GM19395 (cell line): Measurements from ENCODE around the gene RIN3.

ENCODE experiments used
- ATAC-seq: cut with Tn5 transposase; IDR thresholded peaks from one replicate; pipeline ENCODE4 v1.9.1; 2021; ENCODE audit warnings: mild to moderate bottlenecking, moderate library complexity; ENCODE audit not compliant: unreplicated experiment

The RIN3 gene

DNA sequence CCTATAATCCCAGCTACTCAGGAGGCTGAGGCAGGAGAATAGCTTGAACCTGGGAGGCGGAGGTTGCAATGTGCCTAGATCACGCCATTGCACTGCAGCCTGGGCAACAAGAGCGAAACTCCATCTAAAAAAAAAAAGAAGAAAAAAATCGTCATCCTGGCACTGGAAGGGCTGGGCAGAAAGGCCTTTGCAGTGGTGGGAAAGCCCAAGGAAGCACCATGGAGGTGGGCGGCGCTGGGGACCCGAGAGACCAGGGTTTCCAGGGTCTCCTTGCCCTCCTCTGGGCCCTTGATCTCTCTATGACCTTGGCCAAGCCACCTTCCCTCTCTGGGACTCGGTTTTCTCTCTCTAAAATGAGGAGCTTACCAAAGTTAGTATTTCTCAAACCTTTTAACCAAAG lies 169.5 kb downstream of the RIN3 start:
- ATAC-seq: no peak

DNA sequence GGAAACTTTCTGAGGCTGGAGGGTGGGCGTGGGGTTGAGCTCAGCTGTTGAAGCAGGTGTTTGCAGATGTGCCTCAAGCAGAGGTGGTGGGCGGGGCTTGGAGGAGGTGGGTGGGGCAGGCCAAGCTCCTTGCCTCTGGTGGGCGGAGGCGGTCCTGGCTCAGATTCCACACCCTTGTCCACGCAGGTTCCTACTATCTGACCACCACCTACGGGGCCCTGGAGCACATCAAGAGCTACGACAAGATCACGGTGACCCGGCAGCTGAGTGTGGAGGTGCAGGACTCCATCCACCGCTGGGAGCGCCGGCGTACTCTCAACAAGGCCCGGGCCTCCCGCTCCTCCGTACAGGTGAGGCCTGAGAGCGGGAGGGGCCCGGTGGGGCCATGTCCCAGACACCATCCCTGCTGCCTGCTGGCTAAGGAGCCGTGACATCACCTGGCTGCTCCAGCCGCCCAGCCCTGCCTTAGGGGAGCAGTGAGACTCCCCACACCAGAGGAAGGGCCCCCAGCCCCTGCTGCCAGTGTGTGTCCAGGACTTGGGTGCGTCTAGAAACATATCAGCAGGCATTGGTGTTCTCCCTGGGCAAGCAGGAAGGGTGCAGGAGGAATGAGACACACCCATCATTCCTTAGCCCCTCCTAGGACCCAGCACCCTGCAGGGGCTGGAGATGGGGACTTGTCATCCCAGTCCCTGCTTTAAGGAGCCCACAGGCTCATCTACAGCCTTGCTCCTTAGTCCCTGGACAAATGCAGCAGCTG lies 171.4 kb downstream of the RIN3 start:
- ATAC-seq: no peak

- no peak for ATAC-seq
Observed at GRCh38 chr14:92685784-92686355, 172.3 kb downstream of the RIN3 start.

GRCh38 chr14:92686411-92686899 lies 172.9 kb downstream of the RIN3 start:
- no peak for ATAC-seq

- no peak for ATAC-seq
Observed at GRCh38 chr14:92686900-92687427, 173.4 kb downstream of the RIN3 start.

- no peak for ATAC-seq
Observed at GRCh38 chr14:92687681-92688433, 174.3 kb downstream of the RIN3 start.

- no peak for ATAC-seq
Observed at GRCh38 chr14:92688434-92689375, 175.1 kb downstream of the RIN3 start.

DNA sequence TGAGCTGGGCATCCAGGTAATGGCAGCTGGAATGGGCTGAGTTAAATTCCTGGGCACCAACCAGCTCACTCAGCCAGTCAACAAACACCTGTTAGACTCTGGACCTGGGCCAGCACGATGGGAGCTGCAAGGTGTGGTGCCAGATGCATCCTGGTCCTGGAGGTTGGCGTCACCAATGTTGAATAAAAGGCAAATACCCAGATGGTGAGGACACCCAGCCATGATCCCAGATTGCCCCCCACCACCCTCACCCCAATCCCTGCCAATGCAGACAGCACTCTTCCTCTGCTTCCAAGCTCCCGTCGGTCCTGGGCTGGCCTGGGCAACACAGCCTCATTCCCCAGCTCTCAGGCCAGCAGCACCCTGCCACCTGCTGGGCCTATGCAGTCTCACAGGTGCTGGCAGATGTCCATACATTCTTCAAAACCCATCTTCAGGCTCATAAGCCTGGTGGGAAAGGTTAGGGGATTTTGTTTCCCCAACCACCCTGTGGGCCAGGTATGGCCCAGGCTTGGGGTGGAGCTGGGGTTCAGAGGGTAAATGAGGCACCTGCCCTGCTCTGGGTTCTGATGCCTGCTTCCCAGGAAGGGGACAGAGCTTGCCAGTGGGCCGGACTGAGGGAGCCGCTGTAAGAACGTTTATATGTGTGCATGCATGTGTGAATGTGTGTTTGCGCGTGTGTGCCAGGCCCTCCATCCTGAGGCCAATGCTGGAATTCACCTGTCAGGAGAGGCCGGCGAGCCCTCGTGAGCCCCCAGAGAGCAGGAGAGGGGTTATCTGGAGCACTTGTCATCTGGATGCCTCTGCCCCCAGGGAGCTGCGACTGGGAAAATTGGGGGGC lies 176.8 kb downstream of the RIN3 start:
- ATAC-seq: no peak

- ATAC-seq: no peak
Observed at GRCh38 chr14:92692822-92693226, 179.2 kb downstream of the RIN3 start.

GRCh38 chr14:92693998-92694795 lies 180.6 kb downstream of the RIN3 start:
- ATAC-seq: no peak

GRCh38 chr14:92694807-92695206 lies 181.2 kb downstream of the RIN3 start:
- ATAC-seq: no peak

DNA sequence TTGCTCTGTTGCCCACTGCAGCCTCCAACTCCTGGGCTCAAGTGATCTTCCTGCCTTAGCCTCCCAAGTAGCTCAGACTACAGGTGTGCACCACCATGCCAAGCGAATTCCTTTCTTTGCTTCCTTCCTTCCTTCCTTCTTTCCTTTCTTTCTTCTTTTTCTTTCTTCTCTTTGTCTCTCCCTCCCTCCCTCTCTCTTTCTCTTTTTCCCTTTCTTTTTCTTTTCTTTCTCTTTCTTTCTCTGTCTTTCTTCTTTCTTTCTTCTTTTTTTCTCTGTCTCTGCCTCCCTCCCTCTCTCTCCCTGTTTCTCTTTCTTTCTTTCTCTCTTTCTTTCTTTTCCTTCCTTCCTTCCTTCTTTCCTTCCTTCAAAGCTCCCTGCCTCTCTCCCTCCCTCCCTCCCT lies 182.0 kb downstream of the RIN3 start:
- no peak for ATAC-seq

GRCh38 chr14:92696366-92696765 lies 182.8 kb downstream of the RIN3 start:
- no peak for ATAC-seq

- no peak for ATAC-seq
Observed at GRCh38 chr14:92698393-92698792, 184.8 kb downstream of the RIN3 start.

DNA sequence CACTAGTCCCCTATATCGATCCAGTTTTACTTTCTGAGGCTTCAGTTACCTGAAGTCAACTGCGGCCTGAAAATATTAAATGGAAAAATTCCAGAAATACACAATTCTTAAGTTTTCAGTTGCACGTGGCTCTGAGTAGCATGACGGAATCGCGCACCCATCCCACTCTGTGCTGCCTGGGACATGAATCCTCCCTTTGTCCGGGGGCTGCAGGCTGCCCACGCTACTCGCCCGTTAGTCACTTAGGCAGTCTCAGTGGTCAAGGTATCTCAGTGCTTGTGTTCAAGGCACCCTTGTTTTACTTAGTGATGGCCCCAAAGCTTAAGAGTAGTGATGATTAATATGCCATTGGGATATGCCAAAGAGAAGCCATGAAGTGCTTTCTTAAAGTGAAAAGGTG lies 188.2 kb downstream of the RIN3 start:
- ATAC-seq: no peak

DNA sequence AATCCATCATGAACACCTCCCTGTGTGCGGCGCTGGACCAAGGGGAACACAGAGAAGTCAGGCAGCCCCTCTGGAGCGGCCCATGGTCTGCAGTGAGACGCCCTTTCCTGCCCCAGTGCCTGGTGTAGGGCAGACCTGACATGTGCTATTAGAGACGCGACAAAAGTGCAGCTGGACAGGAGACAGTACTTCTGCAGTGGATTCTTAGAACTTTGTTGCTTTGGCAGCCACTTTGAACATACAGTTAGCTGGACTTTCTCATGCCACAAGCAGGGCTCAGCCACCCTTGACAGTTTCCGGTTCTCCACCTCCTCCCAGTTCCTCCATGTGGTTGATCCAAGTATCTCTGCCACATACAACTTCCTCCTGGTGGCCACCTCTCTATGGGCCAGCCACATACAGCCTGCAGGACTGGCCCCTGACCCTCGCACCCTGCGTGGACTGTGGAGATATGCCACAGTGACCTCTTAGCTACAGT lies 188.9 kb downstream of the RIN3 start:
- ATAC-seq: no peak

- no peak for ATAC-seq
Observed at GRCh38 chr14:92703516-92703915, 189.9 kb downstream of the RIN3 start.

- peak; percentile 98 for ATAC-seq
Observed at GRCh38 chr14:92704036-92704804, 190.6 kb downstream of the RIN3 start.
